Lung microvascular endothelial cell (primary cell): ENCODE results near the gene NDUFB7. TPM values are rescaled to one million over a fixed set of nuclear protein-coding genes. Genes with fewer than 3 reads are reported as not detected.
"Not testable (repeated sequence)": the region's sequence is repeated elsewhere in the genome, so short reads cannot be mapped to it uniquely, and the experiment has no call there.

ENCODE experiments used
- DNase-seq, 2 donors: peaks; one replicate each; pipeline versions ENCODE4 v3.0.0 to v3.0.0-alpha.2; 2010; ENCODE audit warnings: low read depth in 2 of 2
- total RNA-seq: library from RNA; depleted of rRNA; stranded (reverse); fragments of >200 nt; gene quantifications from 2 replicates; pipeline ENCODE4 v1.2.1, GENCODE V29; 2014

The NDUFB7 gene
- total RNA-seq, 1 donor from 2014 or later: 418 TPM

- DNase-seq: no peak
These were observed 18.0 kb downstream of the NDUFB7 start for GRCh38 chr19:14553939-14554243.

DNA sequence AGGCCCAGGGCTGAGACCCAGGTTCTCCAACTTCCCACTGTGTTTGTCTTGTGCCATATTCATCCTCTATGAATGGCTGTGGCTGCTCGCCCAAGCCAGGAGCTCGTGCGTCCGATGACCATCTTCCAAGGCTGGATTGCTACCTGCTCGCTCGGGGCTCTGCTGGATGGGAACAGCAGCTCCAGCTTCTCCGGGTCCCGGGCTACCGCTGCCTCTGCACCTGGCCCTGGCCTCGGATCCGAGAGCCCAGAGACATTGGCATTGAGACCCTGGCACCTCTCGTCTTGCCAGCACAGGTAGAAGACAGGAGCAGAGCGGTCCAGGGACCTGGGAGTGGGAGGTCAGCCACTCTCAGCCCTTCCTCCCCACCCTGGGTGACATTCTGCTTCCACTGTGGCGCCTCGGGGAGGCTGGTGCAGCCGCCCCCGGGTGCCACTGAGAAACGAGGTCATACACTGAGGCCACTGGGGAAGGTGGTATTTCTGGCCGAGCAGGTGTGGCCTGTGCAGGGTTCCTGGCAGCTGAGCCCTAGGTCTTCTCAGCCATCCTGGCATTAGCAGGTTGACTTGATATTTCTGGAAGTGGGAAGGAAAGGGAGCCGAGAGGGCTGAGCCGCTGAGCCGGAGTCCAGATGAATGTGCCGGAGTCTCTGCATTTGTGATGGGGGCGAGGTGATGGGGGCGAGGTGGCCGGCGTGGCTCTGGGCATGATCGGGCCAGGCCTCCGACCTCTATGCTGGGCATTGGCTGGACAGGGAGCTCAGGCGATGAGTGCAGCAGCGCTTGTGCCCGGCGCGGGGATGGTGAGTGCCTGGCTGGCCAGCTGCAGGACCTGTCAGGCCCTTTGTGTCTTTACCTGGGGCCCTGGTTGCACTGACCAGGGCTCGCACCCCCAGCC is 18.6 kb downstream of the NDUFB7 start:
- no peak for DNase-seq

GRCh38 chr19:14552006-14552360 is 19.9 kb downstream of the NDUFB7 start:
- not testable (repeated sequence) for DNase-seq

- peak in 1 of 2 donors; percentile 45 for DNase-seq
These were observed 20.5 kb downstream of the NDUFB7 start for GRCh38 chr19:14551134-14552005.

DNA sequence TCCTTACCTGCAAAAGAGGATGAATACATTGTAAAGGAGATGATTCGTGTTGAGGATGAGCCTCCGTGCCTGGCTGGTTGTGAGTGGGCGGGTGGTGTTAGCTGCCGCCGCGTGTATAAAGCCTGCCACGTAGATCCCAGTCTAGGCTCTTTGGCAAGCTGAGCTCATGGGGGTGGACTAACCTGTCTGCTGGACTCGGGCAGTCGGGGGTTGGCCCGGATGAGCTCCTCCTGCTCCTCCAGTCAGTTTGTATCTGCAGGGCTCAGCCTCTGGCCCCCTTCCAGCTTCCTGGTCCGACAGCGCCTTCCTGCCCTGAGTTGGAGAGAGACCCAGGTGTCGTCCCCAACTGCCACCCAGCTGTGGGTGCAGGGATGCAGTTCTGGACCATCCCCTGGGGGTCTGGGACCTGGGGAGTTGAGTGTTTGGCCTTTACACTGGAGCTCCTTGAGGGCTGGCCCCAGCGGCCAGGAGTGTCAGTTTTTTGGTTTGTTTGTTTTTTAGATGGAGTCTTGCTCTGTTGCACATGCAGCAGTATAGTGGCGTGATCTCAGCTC is 21.6 kb downstream of the NDUFB7 start:
- peak; percentile 22 to 42 for DNase-seq

DNA sequence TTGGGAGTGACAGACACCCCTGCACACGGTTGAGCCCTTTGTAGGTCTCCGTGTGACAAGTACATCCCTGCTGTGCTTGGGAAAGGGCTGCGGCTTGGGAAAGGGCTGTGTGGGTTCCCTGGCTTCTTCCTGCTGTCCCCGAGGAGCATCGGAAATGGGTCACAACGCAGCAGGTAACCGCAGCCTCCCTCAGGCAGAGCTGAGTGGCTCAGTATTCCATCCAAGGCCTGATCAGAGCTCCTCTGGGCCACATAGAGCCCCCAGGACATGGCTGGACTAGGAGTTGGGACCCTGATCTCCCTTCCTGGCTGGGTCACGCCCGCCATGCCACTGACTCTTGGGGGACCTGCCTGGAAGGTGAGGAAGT is 26.2 kb downstream of the NDUFB7 start:
- no peak for DNase-seq

DNA sequence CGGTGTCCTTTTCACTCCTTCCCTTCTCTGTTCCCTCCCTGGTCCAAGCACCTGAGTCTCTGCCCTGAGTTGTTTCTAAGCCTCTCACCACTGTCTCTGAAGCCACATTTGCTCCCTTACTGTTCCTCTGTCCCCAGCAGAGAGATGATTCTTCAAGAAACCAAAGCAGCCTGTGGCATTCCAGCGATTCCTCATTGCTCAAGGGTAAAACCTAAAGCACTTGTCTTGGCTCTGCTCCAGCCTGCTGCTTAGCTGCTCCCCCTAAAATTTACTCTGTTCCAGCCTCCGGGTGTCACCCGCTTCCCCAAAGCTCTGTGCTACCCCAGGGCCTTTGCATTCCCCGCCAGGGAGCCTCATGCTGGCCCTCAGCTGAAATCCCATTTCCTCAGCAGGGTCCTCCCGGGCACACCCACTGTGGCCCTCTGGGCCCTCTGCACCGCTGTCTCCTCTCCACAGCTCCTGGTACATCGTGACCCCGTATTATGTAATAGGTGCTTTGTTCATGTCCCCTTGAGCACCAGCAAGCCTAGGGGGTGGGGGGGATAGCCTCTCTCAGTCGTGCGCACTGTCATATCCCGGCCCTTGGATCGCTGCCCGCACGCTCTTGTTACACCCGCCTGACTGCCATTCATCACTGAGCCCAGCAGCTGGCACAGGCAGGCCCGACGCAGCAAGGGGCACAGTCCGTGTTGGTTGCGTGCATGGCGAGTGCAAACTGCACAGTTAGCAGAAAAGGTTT is 26.7 kb downstream of the NDUFB7 start:
- no peak for DNase-seq

GRCh38 chr19:14544047-14544446 is 27.8 kb downstream of the NDUFB7 start:
- no peak for DNase-seq

DNA sequence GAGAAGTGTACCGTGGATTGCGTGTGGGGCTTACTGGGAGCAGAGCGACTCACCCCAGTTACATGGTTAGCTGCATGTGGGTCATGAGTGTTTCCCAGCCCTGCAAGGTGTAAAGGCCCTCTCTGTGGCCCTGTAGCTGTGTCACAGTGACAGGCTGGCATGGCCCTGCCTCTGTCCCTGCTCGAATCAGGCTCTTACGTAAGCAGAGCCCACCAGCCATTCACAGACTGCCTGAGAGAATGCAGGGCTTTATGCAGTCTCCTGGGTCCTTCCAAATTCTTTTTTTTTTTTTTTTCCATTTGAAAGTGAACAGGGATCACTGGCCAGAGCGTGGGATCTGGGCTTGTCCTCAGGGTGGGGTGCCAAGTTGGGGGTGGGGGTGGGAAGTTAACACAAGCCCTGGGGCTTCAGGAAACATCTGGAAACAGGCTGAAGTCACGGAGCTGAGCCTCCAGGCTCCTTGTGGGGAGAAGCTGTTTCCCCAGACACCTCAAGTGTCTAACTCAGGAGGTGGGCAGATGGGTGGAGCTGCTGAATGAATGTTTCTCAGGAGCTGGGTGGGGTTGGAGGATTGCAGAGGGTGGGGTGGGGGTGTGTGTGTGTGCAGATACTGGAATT is 29.0 kb downstream of the NDUFB7 start:
- DNase-seq: peak; percentile 13 to 27

- not testable (repeated sequence) for DNase-seq
These were observed 29.9 kb downstream of the NDUFB7 start for GRCh38 chr19:14541979-14542378.

- no peak for DNase-seq
These were observed 30.9 kb downstream of the NDUFB7 start for GRCh38 chr19:14540741-14541525.

DNA sequence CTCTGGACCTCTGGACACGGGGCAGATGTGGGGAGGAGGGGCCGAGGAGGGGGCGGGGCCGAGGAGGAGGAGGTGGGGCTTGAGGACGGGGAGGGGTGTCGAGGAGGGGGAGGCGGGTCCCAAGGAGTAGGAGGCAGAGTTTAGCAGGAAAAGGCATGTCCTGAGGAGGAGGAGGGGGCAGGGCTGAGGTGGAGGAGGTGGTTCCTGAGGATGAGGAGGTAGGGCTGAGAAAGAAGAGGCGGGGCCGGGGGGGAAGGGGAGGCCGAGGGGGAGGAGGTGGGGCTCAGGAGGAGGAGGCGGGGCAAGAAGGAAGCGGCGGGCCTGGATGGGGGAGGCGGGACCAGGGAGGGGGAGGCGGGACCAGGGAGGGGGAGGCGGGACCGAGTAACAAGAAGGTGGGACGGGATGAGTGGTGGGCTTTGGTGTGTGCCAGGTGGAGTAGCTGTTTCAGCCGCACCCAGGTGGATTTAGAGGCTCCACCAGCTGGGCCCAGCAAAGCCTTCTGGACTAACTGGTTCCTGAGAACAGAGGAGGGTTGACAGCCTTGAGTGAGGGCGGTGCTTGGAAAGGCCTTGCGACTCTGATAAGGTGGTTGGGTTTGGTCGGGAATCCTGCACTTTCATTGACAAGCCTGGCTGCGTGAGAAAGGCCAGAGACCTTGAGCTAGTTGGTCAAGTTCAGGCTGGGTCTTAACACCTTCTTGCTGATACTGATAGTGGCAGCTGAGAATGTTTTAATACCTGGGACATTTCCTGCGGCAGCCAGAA is 34.8 kb downstream of the NDUFB7 start:
- peak in 1 of 2 donors; percentile 93 for DNase-seq

GRCh38 chr19:14533450-14533849 is 38.4 kb downstream of the NDUFB7 start:
- no peak for DNase-seq

- DNase-seq: no peak
These were observed 41.4 kb downstream of the NDUFB7 start for GRCh38 chr19:14530506-14530905.

GRCh38 chr19:14530005-14530348 is 41.9 kb downstream of the NDUFB7 start:
- DNase-seq: no peak

- peak; percentile 100 for DNase-seq
These were observed 42.4 kb downstream of the NDUFB7 start, which contains the start of gene TECR for GRCh38 chr19:14529254-14530004. TECR (plus strand) TSS chr19:14529594; CDS start chr19:14529697, 103 bp downstream.

GRCh38 chr19:14528419-14529253 is 43.2 kb downstream of the NDUFB7 start:
- no peak for DNase-seq

GRCh38 chr19:14526423-14526822 is 45.4 kb downstream of the NDUFB7 start:
- DNase-seq: no peak
